ENCODE measurements around the gene MRPL41. TPM values are rescaled to one million over a fixed set of nuclear protein-coding genes. Genes with fewer than 3 reads are reported as not detected.
A peak's percentile ranks its signal among the peaks of the same experiment; 100 is the strongest.
"Not testable (repeated sequence)": the region's sequence is repeated elsewhere in the genome, so short reads cannot be mapped to it uniquely, and the experiment has no call there.

MRPL41 gene
- total RNA-seq, 1 experiment from 2014 or later: 43.0 TPM

GRCh38 chr9:137534256-137535119 lies 17.2 kb upstream of the MRPL41 start:
- BruUV-seq (replicated peaks): no TSS peak
- no peak overlapping the region for H3K4me3 Mint-ChIP-seq (ENCODE audit: unreplicated experiment)
- DNase-seq (ENCODE audit: unreplicated experiment): peak; percentile 69
- H3K27me3 Mint-ChIP-seq (ENCODE audit: insufficient read depth, unreplicated experiment): no peaks in the 10 kb centered on the region
- ChIA-PET CTCF (interaction anchor here (0.6 to 4.0 kb wide), 25 partner anchors 8 to 725 kb away, joined by 3 to 13 read pairs (median 3); partner anchors contain the start of gene DPH7), POLR2A (interaction anchor here (0.5 to 1.6 kb wide), 11 partner anchors 10 to 406 kb away, joined by 3 to 10 read pairs (median 4); partner anchors contain the start of genes EHMT1, MRPL41, NSMF and PNPLA7)
- intact Hi-C loops (cut with micrococcal nuclease): loop anchor here (5.0 kb wide), 1 partner anchor 247 kb away; no protein-coding TSS in a partner anchor
- peaks cover 7% of the 10 kb centered on the region for H3K4me1 Mint-ChIP-seq (ENCODE audit: insufficient read depth, unreplicated experiment)
- peak; percentile 50 for TF ChIP-seq CTCF (IDR thresholded peaks at IDR 0.05; ENCODE audit: unreplicated experiment)
- H3K36me3 Mint-ChIP-seq (ENCODE audit: insufficient read depth, unreplicated experiment): no peaks in the 10 kb centered on the region
- no peak overlapping the region for H3K27ac Mint-ChIP-seq (ENCODE audit: low read depth, unreplicated experiment)
- H3K9me3 Mint-ChIP-seq (ENCODE audit: unreplicated experiment): no peaks in the 10 kb centered on the region

- Mint-ChIP-seq H3K27me3 (ENCODE audit: insufficient read depth, unreplicated experiment) (no peaks in the 10 kb centered on the region), H3K36me3 (ENCODE audit: insufficient read depth, unreplicated experiment) (no peaks in the 10 kb centered on the region), H3K27ac (ENCODE audit: low read depth, unreplicated experiment) (no peak overlapping the region), H3K4me1 (ENCODE audit: insufficient read depth, unreplicated experiment) (peaks cover 7% of the 10 kb centered on the region), H3K4me3 (ENCODE audit: unreplicated experiment) (no peak overlapping the region), H3K9me3 (ENCODE audit: unreplicated experiment) (no peaks in the 10 kb centered on the region)
- intact Hi-C loops (cut with micrococcal nuclease): no loop called here
- CTCF ChIA-PET: interaction anchor here (0.6 to 4.0 kb wide), 24 partner anchors 8 to 725 kb away, joined by 3 to 13 read pairs (median 3); partner anchors contain the start of gene DPH7
- BruUV-seq (replicated peaks): no TSS peak
- DNase-seq (ENCODE audit: unreplicated experiment): no peak
- TF ChIP-seq CTCF (IDR thresholded peaks at IDR 0.05; ENCODE audit: unreplicated experiment): no peak
- POLR2A ChIA-PET: interaction anchor here (0.5 to 1.6 kb wide), 11 partner anchors 9 to 406 kb away, joined by 3 to 10 read pairs (median 4); partner anchors contain the start of genes EHMT1, MRPL41, NSMF and PNPLA7
Observed at GRCh38 chr9:137535120-137535428, 16.6 kb upstream of the MRPL41 start.

GRCh38 chr9:137536594-137537131 lies 15.0 kb upstream of the MRPL41 start:
- H3K9me3 Mint-ChIP-seq (ENCODE audit: unreplicated experiment); H3K36me3 Mint-ChIP-seq (ENCODE audit: insufficient read depth, unreplicated experiment); H3K4me3 Mint-ChIP-seq (ENCODE audit: unreplicated experiment); H3K4me1 Mint-ChIP-seq (ENCODE audit: insufficient read depth, unreplicated experiment); intact Hi-C loops (cut with micrococcal nuclease); H3K27me3 Mint-ChIP-seq (ENCODE audit: insufficient read depth, unreplicated experiment); H3K27ac Mint-ChIP-seq (ENCODE audit: low read depth, unreplicated experiment); DNase-seq (ENCODE audit: unreplicated experiment); BruUV-seq (replicated peaks): not testable (repeated sequence)
- ChIA-PET POLR2A (interaction anchor here (1.6 kb wide), 1 partner anchor 15 kb away, joined by 5 read pairs; the partner anchor contains the start of gene MRPL41), CTCF (interaction anchor here (0.7 to 4.0 kb wide), 2 partner anchors 9 to 37 kb away, joined by 3 to 13 read pairs; no protein-coding TSS in a partner anchor)

- no peaks in the 10 kb centered on the region for H3K27me3 Mint-ChIP-seq (ENCODE audit: insufficient read depth, unreplicated experiment)
- H3K36me3 Mint-ChIP-seq (ENCODE audit: insufficient read depth, unreplicated experiment): no peaks in the 10 kb centered on the region
- TF ChIP-seq CTCF (IDR thresholded peaks at IDR 0.05; ENCODE audit: unreplicated experiment): no peak
- POLR2A ChIA-PET: interaction anchor here (0.7 to 1.6 kb wide), 3 partner anchors 14 to 82 kb away, joined by 3 to 5 read pairs (median 3); partner anchors contain the start of gene MRPL41
- intact Hi-C loops (cut with micrococcal nuclease): no loop called here
- no peak overlapping the region for H3K4me3 Mint-ChIP-seq (ENCODE audit: unreplicated experiment)
- H3K9me3 Mint-ChIP-seq (ENCODE audit: unreplicated experiment): no peaks in the 10 kb centered on the region
- no peak for DNase-seq (ENCODE audit: unreplicated experiment)
- no TSS peak for BruUV-seq (replicated peaks)
- peaks cover 7% of the 10 kb centered on the region for H3K4me1 Mint-ChIP-seq (ENCODE audit: insufficient read depth, unreplicated experiment)
- no peak overlapping the region for H3K27ac Mint-ChIP-seq (ENCODE audit: low read depth, unreplicated experiment)
- CTCF ChIA-PET: interaction anchor here (0.8 to 4.0 kb wide), 3 partner anchors 8 to 135 kb away, joined by 3 to 13 read pairs (median 3); partner anchors contain the start of genes EXD3 and NOXA1
Observed at GRCh38 chr9:137538058-137538457, 13.6 kb upstream of the MRPL41 start.

All from MCF 10A (cell line).